Dermis microvascular lymphatic vessel endothelial cell (primary cell): Measurements from ENCODE around the gene OGFOD1. TPM values are rescaled to one million over a fixed set of nuclear protein-coding genes. Genes with fewer than 3 reads are reported as not detected.

Experiments
- DNase-seq, 2 donors: peaks; one replicate each; pipeline versions ENCODE4 v3.0.0 to v3.0.0-alpha.2; 2010; ENCODE audit warnings: low read depth in 2 of 2
- total RNA-seq: library from RNA; depleted of rRNA; stranded (reverse); fragments of >200 nt; gene quantifications from 2 replicates; pipeline ENCODE4 v1.2.1, GENCODE V29; 2014

The OGFOD1 gene
- total RNA-seq, 1 donor from 2014 or later, result 44.3 TPM

GRCh38 chr16:56426585-56426984 lies 24.8 kb upstream of the OGFOD1 start:
- DNase-seq, result no peak

GRCh38 chr16:56428091-56428490 lies 23.3 kb upstream of the OGFOD1 start:
- DNase-seq, result no peak

- no peak for DNase-seq
Observed at GRCh38 chr16:56436258-56436657, 15.1 kb upstream of the OGFOD1 start.

- DNase-seq, result no peak
Observed at GRCh38 chr16:56438038-56438437, 13.3 kb upstream of the OGFOD1 start.

DNA sequence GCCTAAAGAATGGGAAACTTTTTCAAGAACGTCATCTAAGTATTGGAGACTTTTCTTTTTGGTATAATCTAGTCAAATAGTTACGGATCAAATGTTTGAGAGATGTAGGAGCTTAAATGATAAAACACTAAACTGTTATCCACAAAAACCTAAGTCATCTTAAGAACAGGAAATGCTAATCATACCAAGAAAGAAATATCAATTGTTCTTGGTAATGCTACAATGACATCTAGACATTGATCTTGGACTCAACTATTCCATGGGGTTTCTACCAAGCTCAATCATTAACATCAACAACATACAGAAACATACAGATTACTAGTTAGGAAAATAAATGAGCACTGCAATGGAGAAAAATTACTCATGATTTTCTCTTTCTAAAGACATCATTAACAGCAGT lies 4.1 kb upstream of the OGFOD1 start:
- DNase-seq, result no peak

- no peak for DNase-seq
Observed at GRCh38 chr16:56448005-56448404, 3.3 kb upstream of the OGFOD1 start.

DNA sequence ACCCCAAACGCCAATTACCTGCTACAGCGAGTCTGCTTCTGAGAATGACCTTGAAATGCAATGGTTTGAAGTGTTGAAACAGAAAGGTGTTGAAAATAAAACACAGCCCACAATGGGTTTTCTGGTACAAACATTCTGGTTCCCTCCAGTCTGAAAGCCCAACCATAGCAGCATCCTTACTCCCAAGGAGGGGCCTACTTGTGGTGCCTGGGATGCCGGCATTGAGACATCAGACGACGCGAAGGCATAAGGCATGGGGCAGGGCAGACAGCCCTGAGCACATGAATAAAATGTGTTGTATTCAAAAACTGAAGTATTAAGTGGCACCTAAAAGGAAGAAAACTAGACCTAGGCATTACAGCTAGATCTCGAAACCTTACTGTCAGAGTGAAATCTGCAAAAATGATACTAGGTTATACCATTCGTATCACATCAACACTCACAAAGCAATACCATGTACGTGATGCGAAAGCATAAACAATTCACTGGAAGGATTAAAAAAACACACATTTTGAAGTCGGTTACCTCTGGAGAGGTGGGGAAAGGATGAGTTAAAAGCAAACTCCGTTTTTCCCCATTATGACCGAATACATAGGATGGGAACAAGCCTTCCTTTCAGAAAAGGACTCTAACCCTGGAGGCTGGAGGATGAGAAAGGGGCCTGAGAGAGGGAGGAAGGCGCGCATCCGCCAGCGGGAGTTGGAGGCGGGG lies 924 bp upstream of the OGFOD1 start:
- DNase-seq, result peak in 1 of 2 donors; percentile 2

GRCh38 chr16:56451753-56452689 lies 667 bp downstream of the OGFOD1 start:
- DNase-seq, result peak; percentile 36 to 69

GRCh38 chr16:56457927-56458470 lies 6.6 kb downstream of the OGFOD1 start:
- DNase-seq, result no peak

DNA sequence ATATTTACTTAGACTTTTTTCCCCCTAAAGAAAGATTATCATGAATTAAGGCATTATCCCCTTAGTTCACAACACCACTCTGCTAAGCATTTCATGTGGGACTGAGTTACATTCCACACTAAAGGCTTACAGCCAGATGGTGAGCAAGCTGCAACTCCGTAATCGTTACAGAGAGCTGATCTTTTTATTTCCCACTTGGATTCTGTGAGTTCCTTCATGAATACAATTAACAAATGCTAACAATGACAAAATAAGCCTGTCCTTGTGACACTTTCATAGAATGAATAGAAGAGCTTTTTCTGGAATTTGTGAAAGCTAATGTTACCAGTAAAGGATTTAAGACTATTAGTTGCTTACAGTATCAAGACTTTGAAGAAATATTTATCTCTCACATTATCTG lies 8.7 kb downstream of the OGFOD1 start:
- DNase-seq, result no peak

DNA sequence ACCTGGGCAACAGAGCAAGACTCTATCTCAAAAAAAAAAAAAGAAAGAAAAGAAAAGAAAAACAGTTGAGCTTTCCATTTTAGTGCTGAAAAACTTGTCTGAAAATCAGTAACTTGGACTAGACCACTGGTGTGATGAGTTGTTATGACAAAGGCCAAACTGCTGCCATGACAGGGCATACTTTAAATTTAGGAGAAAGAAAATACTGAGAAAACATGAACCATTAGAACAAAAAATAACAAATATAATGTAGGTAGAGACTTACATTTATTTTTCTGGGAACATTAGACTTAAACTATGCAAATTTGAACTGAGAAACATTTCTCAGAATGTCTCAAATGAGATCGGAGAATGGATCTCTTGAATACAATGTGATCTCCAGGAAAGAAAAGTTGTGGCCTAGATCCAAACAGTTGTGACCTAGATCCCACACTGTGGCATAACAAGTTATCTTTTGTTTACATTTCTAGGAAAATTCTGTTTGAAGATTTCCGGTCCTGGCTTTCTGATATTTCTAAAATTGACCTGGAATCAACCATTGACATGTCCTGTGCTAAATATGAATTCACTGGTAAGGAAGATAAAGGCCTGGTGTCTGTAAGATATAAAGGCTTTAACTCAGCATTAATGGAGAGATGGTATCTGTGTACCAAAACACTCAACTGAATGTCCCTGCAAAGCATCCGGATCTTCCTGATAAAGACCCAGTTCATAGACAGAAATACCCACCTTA lies 10.9 kb downstream of the OGFOD1 start:
- no peak for DNase-seq

GRCh38 chr16:56463153-56463552 lies 11.8 kb downstream of the OGFOD1 start:
- DNase-seq, result no peak

DNA sequence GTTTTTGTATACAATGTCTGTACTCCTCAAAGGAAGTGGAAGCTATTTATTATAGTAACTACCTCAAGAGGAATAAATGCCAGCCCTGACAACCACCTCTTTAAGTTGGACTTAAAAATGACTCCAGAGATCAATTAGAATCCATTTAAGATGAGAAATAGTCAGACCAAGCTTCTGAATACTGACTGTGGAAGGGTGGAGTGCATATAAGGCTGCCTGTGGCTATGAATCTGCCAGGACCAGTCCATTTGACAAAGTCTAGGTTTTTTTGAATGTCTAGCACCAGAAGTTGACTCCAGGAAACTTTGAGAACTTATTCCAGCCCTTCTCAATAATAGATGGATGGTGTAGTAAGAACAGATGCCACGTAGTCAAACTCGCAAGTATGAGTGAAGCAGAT lies 15.0 kb downstream of the OGFOD1 start:
- no peak for DNase-seq

- DNase-seq, result no peak
Observed at GRCh38 chr16:56468800-56469199, 17.4 kb downstream of the OGFOD1 start.

DNA sequence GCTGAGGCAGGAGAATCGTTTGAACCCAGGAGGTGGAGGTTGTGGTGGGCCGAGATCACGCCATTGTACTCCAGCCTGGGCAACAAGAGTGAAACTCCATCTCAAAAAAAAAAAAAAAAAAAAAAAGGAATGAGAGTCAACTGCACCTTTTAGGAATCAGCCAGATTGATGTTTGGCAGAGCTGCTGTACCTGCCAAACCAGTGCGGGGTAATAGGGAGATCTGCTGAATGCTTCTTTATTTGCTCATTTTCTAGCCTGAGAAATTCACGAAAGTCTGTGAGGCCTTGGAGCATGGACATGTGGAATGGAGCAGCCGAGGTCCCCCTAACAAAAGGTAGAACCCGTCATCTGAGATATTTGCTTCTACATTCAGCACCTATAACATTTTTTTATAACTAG lies 18.4 kb downstream of the OGFOD1 start:
- DNase-seq, result no peak

GRCh38 chr16:56470232-56470631 lies 18.9 kb downstream of the OGFOD1 start:
- no peak for DNase-seq

DNA sequence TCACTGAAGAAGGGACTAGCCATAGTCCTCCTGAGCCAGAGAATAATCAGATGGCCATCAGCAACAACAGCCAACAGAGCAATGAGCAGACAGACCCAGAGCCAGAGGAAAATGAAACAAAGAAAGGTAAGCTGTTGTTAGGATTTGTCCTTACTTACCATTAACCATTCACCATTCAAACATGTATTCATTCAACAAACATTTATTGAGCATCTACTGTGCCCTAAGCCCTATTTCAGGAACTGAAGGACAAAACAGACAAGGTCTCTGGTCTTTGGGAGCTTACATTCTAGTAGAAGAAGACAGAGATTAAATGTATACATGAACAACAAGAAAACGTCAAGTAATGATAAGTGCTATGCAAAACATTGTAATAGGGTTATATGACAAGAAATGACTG lies 19.3 kb downstream of the OGFOD1 start:
- DNase-seq, result no peak

DNA sequence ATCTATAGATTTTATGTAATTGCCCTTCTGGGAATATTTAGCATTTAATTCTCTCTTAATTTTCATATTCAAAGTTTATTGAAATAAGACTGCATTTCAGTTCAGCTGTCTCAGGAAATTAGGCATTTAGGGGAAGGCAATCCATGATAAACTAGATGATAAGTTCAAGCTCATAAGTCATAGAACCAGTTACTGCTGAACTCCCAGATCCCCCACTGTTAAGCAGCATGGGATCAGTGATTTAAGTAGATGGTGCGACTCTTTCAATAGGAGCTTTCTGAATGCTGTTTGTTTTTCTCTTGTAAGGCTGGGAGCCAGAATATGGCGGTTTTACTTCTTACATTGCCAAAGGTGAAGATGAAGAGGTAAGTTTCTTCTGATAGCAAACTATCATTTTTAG lies 23.8 kb downstream of the OGFOD1 start:
- DNase-seq, result no peak

DNA sequence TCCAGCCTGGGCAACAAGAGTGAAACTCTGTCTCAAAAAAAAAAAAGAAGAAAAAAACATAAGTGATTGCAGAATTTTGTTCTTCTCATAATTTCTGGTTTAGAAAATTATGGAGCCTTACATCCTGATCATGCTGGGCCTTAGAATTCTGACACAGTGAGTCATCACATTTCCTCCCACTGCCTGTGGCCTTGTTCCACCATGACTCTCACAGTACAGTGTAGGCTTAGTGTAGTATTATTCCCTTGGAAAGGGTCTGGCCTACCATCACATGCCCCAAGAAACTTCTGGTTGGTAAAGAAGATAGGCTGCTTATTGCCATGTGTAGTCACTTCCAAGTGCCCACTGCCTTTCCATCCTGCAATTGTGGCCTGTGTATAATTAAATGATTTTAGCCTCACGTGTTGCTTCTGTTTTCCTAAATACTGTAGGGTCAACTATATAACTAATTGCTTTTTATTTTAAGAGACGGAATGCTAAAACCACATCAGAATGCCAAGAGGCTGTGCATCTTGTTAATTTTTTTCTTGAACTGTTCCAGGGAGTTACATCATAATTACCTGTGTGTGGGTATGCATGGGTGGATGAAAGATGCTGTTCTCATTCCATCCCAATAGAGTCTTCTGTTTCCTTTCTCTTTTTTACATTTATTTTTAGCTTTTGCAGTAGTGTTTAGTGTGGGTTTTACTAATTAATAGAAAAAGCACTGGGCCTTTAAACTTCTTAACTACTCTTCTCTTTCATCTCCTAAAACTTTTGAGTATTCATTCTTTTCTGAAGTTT lies 25.9 kb downstream of the OGFOD1 start:
- peak; percentile 45 to 85 for DNase-seq

DNA sequence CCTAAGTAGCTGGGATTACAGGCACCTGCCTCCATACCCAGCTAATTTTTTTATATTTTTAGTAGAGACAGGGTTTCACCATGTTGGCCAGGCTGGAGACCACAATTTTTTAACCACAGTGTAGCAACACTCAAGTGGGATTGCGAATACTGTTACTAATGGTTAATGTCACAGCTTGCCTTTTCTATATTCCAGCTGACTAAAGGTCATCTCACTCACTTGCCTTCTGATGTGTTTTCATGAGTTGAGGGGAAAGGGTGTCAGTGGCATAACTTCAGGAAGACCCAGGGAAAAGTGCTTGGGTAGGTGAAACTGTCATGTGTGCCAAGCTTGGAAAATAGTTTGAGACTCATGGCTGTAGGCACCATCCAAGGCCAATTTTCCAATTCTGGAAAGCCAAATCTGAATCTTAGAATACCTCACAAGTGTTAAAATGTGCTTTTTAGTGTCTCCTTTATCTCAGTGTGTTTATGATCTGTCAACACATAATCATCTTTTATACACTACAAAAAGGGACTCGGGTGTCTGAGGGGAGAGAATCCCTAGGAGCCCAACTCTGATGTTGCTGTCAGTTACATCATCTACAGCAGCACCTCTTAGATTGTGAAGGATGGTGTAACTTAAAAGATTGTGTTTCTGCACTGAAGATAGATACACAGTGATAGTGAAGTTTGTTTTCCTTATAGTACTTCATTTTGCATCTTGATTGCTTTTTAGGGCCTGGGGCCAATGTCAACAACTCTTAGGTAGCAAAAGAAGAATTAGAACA lies 27.1 kb downstream of the OGFOD1 start:
- no peak for DNase-seq
